Keratinocyte (primary cell): ENCODE data around the gene SDK1. TPM values are rescaled to one million over a fixed set of nuclear protein-coding genes. Genes with fewer than 3 reads are reported as not detected.

Source experiments
- DNase-seq: peaks from one replicate; pipeline ENCODE4 v3.0.0-alpha.2; 2011; ENCODE audit warnings: low read depth, missing footprints, low spot score
- FAIRE-seq: peaks from 2 replicates; lab custom pipeline; 2011; peaks lifted over from hg19 to GRCh38; lab: Jason Lieb, UNC
- H2AFZ ChIP-seq: 2 replicates; pipeline ENCODE4 v1.6.0; 2012; ENCODE audit warnings: low read length, control low read depth, inconsistent platforms; ENCODE audit not compliant: control insufficient read depth
- H3K27ac ChIP-seq: 2 replicates; pipeline ENCODE4 v1.5.1; 2011; ENCODE audit warnings: low read length; ENCODE audit not compliant: control insufficient read depth, insufficient read depth
- H3K27me3 ChIP-seq: 3 replicates; pipeline ENCODE4 v1.6.0; 2011; ENCODE audit warnings: low read length; ENCODE audit not compliant: control insufficient read depth, insufficient read depth; ENCODE audit errors: extremely low read depth
- H3K36me3 ChIP-seq, 2 experiments: 2 replicates in 1 of 2; 3 replicates in 1 of 2; pipeline ENCODE4 v1.5.1; 2011; ENCODE audit warnings: low read length in 2 of 2, mild to moderate bottlenecking in 1 of 2; ENCODE audit not compliant: control insufficient read depth in 2 of 2, insufficient read depth in 2 of 2; ENCODE audit errors: extremely low read depth in 1 of 2
- H3K4me1 ChIP-seq: 3 replicates; pipeline ENCODE4 v1.5.1; 2011; ENCODE audit warnings: low read length; ENCODE audit not compliant: control insufficient read depth, insufficient read depth; ENCODE audit errors: extremely low read depth
- H3K4me2 ChIP-seq: 3 replicates; pipeline ENCODE4 v1.6.0; 2011; ENCODE audit warnings: low read depth, low read length; ENCODE audit not compliant: control insufficient read depth, insufficient read depth; ENCODE audit errors: extremely low read depth
- H3K4me3 ChIP-seq, 3 experiments: fragments of 200-600 bp in 1 of 3; sonication (generic) in 1 of 3; 2 replicates in 2 of 3; 3 replicates in 1 of 3; pipeline ENCODE4 v1.5.1; 2011 to 2016; ENCODE audit warnings: low read length in 3 of 3, mild to moderate bottlenecking in 3 of 3, control low read depth in 2 of 3, inconsistent platforms in 1 of 3, low read depth in 1 of 3, mixed read lengths in 1 of 3, mixed run types in 1 of 3, moderate library complexity in 1 of 3; ENCODE audit not compliant: control insufficient read depth in 2 of 3, insufficient read depth in 2 of 3; ENCODE audit errors: extremely low read depth in 1 of 3
- H3K79me2 ChIP-seq: 2 replicates; pipeline ENCODE4 v1.6.0; 2012; ENCODE audit warnings: low read length; ENCODE audit not compliant: control insufficient read depth, insufficient read depth
- H3K9ac ChIP-seq: 3 replicates; pipeline ENCODE4 v1.6.0; 2011; ENCODE audit warnings: low read length; ENCODE audit not compliant: control insufficient read depth, insufficient read depth; ENCODE audit errors: extremely low read depth
- H3K9me1 ChIP-seq: 3 replicates; pipeline ENCODE4 v1.6.0; 2011; ENCODE audit warnings: low read length; ENCODE audit not compliant: control insufficient read depth, insufficient read depth; ENCODE audit errors: extremely low read depth
- H3K9me3 ChIP-seq: 2 replicates; pipeline ENCODE4 v1.5.1; 2012; ENCODE audit warnings: low read depth, low read length; ENCODE audit not compliant: control insufficient read depth
- H4K20me1 ChIP-seq: 3 replicates; pipeline ENCODE4 v1.6.0; 2011; ENCODE audit warnings: low read length; ENCODE audit not compliant: control insufficient read depth, insufficient read depth; ENCODE audit errors: extremely low read depth
- EZH2 ChIP-seq: IDR thresholded peaks from one replicate; pipeline ENCODE4 v1.6.1; 2012; ENCODE audit warnings: inconsistent platforms, mild to moderate bottlenecking, low read length, moderate library complexity
- dilution Hi-C: fragments of 300-500 bp; cut with MboI; formaldehyde crosslinking; loops from one replicate; pipeline ENCODE4 v1.7.0; 2020; ENCODE audit warnings: low sequenced_read_pairs; ENCODE audit not compliant: extremely low pct_ligation_motif_present
- polyA plus RNA-seq, 5 experiments: library from polyadenylated mRNA; depleted of rRNA in 3 of 5; stranded (reverse) in 3 of 5; stranded (forward) in 1 of 5; unstranded in 1 of 5; fragments of >200 nt; gene quantifications; 1 replicate in 1 of 5; 2 replicates in 3 of 5; 3 replicates in 1 of 5; pipeline versions ENCODE4 v1.2.1 to v1.2.3, GENCODE V29; 2011 to 2012; ENCODE audit warnings: missing spikeins in 2 of 5, low read depth in 1 of 5, low replicate concordance in 1 of 5
- TF ChIP-seq, protein P1 (sequence below), 3 experiments: IDR thresholded peaks in 1 of 3; conservative IDR thresholded peaks in 1 of 3; optimal IDR thresholded peaks in 1 of 3; 2 replicates in 2 of 3; 3 replicates in 1 of 3; pipeline versions ENCODE3 to v1.5.1; 2011; ENCODE audit warnings: low read length in 3 of 3, mild to moderate bottlenecking in 3 of 3, moderate library complexity in 2 of 3, control low read depth in 1 of 3, inconsistent platforms in 1 of 3; ENCODE audit not compliant: insufficient read depth in 2 of 3; ENCODE audit errors: extremely low read depth in 1 of 3

The SDK1 gene
- polyA plus RNA-seq, 1 donor (not counting 4 experiments of a cell fraction or from before 2014, with no cell fraction given), result 0.66 TPM

- Histone ChIP-seq H3K27ac (no peak overlapping the region), H3K9me1 (no peaks in the 10 kb centered on the region), H3K36me3 (no peaks in the 10 kb centered on the region), H3K79me2 (no peaks in the 10 kb centered on the region), H3K9ac (no peak overlapping the region), H3K9me3 (no peaks in the 10 kb centered on the region), H3K4me2 (no peak overlapping the region), H4K20me1 (no peaks in the 10 kb centered on the region), H3K4me1 (peaks cover 18% of the 10 kb centered on the region), H2AFZ (no peak overlapping the region), H3K27me3 (no peaks in the 10 kb centered on the region), H3K4me3 (no peak overlapping the region)
- no peak for TF ChIP-seq EZH2
- dilution Hi-C loops, result no loop called here
- FAIRE-seq, result no peak
- DNase-seq, result no peak
These were observed 890.0 kb downstream of the SDK1 start for GRCh38 chr7:4191046-4191445.

- DNase-seq (no peak), FAIRE-seq (no peak)
- peaks cover 18% of the 10 kb centered on the region for H3K4me1 ChIP-seq
- no peak overlapping the region for H3K4me2 ChIP-seq
- H3K27me3 ChIP-seq, result no peaks in the 10 kb centered on the region
- H3K9me1 ChIP-seq, result no peaks in the 10 kb centered on the region
- H3K27ac ChIP-seq, result no peak overlapping the region
- no peaks in the 10 kb centered on the region for H3K79me2 ChIP-seq
- H3K9ac ChIP-seq, result no peak overlapping the region
- dilution Hi-C loops, result no loop called here
- H4K20me1 ChIP-seq, result no peaks in the 10 kb centered on the region
- H3K4me3 ChIP-seq, result no peak overlapping the region
- TF ChIP-seq, protein P1, sequence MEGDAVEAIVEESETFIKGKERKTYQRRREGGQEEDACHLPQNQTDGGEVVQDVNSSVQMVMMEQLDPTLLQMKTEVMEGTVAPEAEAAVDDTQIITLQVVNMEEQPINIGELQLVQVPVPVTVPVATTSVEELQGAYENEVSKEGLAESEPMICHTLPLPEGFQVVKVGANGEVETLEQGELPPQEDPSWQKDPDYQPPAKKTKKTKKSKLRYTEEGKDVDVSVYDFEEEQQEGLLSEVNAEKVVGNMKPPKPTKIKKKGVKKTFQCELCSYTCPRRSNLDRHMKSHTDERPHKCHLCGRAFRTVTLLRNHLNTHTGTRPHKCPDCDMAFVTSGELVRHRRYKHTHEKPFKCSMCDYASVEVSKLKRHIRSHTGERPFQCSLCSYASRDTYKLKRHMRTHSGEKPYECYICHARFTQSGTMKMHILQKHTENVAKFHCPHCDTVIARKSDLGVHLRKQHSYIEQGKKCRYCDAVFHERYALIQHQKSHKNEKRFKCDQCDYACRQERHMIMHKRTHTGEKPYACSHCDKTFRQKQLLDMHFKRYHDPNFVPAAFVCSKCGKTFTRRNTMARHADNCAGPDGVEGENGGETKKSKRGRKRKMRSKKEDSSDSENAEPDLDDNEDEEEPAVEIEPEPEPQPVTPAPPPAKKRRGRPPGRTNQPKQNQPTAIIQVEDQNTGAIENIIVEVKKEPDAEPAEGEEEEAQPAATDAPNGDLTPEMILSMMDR (optimal IDR thresholded peaks at IDR 0.05 in 1 of 3, IDR thresholded peaks at IDR 0.05 in 1 of 3, conservative IDR thresholded peaks at IDR 0.05 in 1 of 3; ENCODE audit: extremely low read depth in 1 of 3, insufficient read depth in 2 of 3, low read length in 3 of 3), result no peak
- no peak for TF ChIP-seq EZH2
- no peaks in the 10 kb centered on the region for H3K9me3 ChIP-seq
- no peak overlapping the region for H2AFZ ChIP-seq
- no peaks in the 10 kb centered on the region for H3K36me3 ChIP-seq
These were observed 890.5 kb downstream of the SDK1 start for GRCh38 chr7:4191525-4191924.

GRCh38 chr7:4195660-4196059, 894.6 kb downstream of the SDK1 start:
- Histone ChIP-seq H3K79me2 (no peaks in the 10 kb centered on the region), H2AFZ (peak overlapping the region; percentile 28), H3K27me3 (no peaks in the 10 kb centered on the region), H3K9me1 (no peaks in the 10 kb centered on the region), H3K4me2 (no peak overlapping the region), H4K20me1 (no peaks in the 10 kb centered on the region), H3K4me1 (peaks cover 9% of the 10 kb centered on the region), H3K9me3 (peaks cover 5% of the 10 kb centered on the region), H3K36me3 (no peaks in the 10 kb centered on the region), H3K9ac (no peak overlapping the region), H3K27ac (no peak overlapping the region), H3K4me3 (no peak overlapping the region)
- TF ChIP-seq, protein P1 (optimal IDR thresholded peaks at IDR 0.05 in 1 of 3, IDR thresholded peaks at IDR 0.05 in 1 of 3, conservative IDR thresholded peaks at IDR 0.05 in 1 of 3; ENCODE audit: extremely low read depth in 1 of 3, insufficient read depth in 2 of 3, low read length in 3 of 3), result no peak
- TF ChIP-seq EZH2, result no peak
- FAIRE-seq, result no peak
- no peak for DNase-seq
- dilution Hi-C loops, result no loop called here
